Sigmoid colon (tissue), 7 donors: Measurements from ENCODE around the gene FNIP1. TPM values are rescaled to one million over a fixed set of nuclear protein-coding genes. Genes with fewer than 3 reads are reported as not detected.
"Not testable (repeated sequence)": the region's sequence is repeated elsewhere in the genome, so short reads cannot be mapped to it uniquely, and the experiment has no call there.

Source experiments
- DNase-seq: peaks from one replicate; pipeline ENCODE4 v3.0.0-alpha.2; 2019
- H3K27ac ChIP-seq, 4 donors: fragments of 200-600 bp; sonication (generic); one replicate each; pipeline ENCODE4 v1.5.1; 2016 to 2019; ENCODE audit warnings: mild to moderate bottlenecking in 1 of 4
- H3K27me3 ChIP-seq, 3 donors: fragments of 200-600 bp; sonication (generic); one replicate each; pipeline ENCODE4 v1.5.1; 2019; ENCODE audit warnings: mild to moderate bottlenecking in 1 of 3
- H3K36me3 ChIP-seq, 4 donors: fragments of 200-600 bp; sonication (generic); one replicate each; pipeline ENCODE4 v1.5.1; 2016 to 2019
- H3K4me1 ChIP-seq, 4 donors: fragments of 200-600 bp; sonication (generic); one replicate each; pipeline ENCODE4 v1.5.1; 2017 to 2019
- H3K4me3 ChIP-seq, 4 donors: fragments of 200-600 bp; sonication (generic); one replicate each; pipeline ENCODE4 v1.5.1; 2017 to 2019; ENCODE audit warnings: mild to moderate bottlenecking in 2 of 4, moderate library complexity in 1 of 4
- H3K9me3 ChIP-seq, 4 donors: fragments of 200-600 bp in 3 of 4; sonication (generic) in 3 of 4; one replicate each; pipeline versions ENCODE4 v1.5.1 to v1.6.1; 2013 to 2019
- EP300 ChIP-seq, 4 donors: sonication (generic); formaldehyde crosslinking; IDR thresholded peaks; one replicate each; pipeline ENCODE4 v1.6.1; 2017; ENCODE audit warnings: antibody characterized with exemption in 4 of 4
- POLR2A ChIP-seq, 2 donors: fragments of 450-650 bp; IDR thresholded peaks; one replicate each; pipeline ENCODE4 v1.6.1; 2016; ENCODE audit warnings: antibody characterized with exemption in 2 of 2, mild to moderate bottlenecking in 2 of 2, moderate library complexity in 2 of 2
- POLR2AphosphoS5 ChIP-seq, 4 donors: sonication (generic); formaldehyde crosslinking; IDR thresholded peaks; one replicate each; pipeline ENCODE4 v1.6.1; 2017; ENCODE audit warnings: antibody characterized with exemption in 4 of 4
- WGBS, 2 donors: extraction: QIAGEN DNeasy Blood & Tissue Kit; methylation state at CpG; one replicate each; pipeline ENCODE4 v1.1.7; 2013; 5-methylcytosine and 5-hydroxymethylcytosine counted together
- intact Hi-C: fragments of 100-400 bp; cut with DNase I; formaldehyde crosslinking; loops from one replicate; pipeline ENCODE4 v1.15.1; 2023
- polyA plus RNA-seq, 3 donors: library from polyadenylated mRNA; stranded (reverse); fragments of 200-250 nt; gene quantifications; one replicate each; pipeline ENCODE4 v1.2.3, GENCODE V29; 2013
- total RNA-seq, 4 donors: library from RNA; depleted of rRNA; stranded (reverse); fragments of >200 nt; gene quantifications; one replicate each; pipeline ENCODE4 v1.1.0, GENCODE V29; 2016
- TF ChIP-seq, protein P1 (sequence below), 4 experiments: fragments of 450-650 bp in 3 of 4; fragments of 200-600 bp in 1 of 4; IDR thresholded peaks; one replicate each; pipeline ENCODE4 v1.5.1; 2016 to 2019; ENCODE audit warnings: antibody characterized with exemption in 4 of 4, mild to moderate bottlenecking in 3 of 4, moderate library complexity in 2 of 4
- donor health status: healthy with polysubstance abuse.
- donor health status: Bipolar disorder and iron deficiency.
- donor health status: healthy.

FNIP1 gene
- total and polyA plus RNA-seq, 7 donors: 3.6 to 74.4 (median 46.4) TPM

GRCh38 chr5:131595088-131596033 is 201.5 kb downstream of the FNIP1 start:
- H3K27me3 ChIP-seq: no peaks in the 10 kb centered on the region

DNA sequence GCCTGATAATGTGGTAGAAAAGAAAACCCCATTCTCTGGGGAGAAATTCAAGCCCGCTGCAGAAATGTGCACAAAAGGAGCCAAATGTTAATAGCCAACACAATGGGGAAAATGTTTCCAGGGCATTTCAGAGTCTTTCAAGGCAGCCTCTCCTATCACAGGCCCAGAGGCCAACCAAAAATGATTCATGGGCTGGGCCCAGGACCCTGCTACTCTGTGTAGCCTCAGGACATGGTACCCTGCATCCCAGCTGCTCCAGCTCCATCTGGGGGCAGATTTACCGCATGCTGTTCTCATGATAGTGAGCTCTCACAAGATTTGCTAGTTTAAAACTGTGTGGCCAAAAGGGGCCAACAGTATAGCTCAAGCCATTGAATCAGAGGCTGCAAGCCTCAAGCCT is 202.9 kb downstream of the FNIP1 start:
- 80 to 93% methylated on average over 2 of the region's 2 CpGs for WGBS, 2 donors
- Histone ChIP-seq H3K4me1 (peaks cover 0 to 19% (median 9%) of the 10 kb centered on the region in 4 donors), H3K36me3 (peaks cover 0 to 4% (median 0%) of the 10 kb centered on the region in 4 donors), H3K4me3 (no peak overlapping the region), H3K27ac (no peak overlapping the region), H3K9me3 (no peaks in the 10 kb centered on the region), H3K27me3 (no peaks in the 10 kb centered on the region)
- no peak for DNase-seq
- intact Hi-C loops: no loop called here
- no peak for TF ChIP-seq POLR2AphosphoS5 (IDR thresholded peaks at IDR 0.05)
- TF ChIP-seq EP300 (IDR thresholded peaks at IDR 0.05): no peak
- no peak for TF ChIP-seq POLR2A (IDR thresholded peaks at IDR 0.05)
- TF ChIP-seq, protein P1, sequence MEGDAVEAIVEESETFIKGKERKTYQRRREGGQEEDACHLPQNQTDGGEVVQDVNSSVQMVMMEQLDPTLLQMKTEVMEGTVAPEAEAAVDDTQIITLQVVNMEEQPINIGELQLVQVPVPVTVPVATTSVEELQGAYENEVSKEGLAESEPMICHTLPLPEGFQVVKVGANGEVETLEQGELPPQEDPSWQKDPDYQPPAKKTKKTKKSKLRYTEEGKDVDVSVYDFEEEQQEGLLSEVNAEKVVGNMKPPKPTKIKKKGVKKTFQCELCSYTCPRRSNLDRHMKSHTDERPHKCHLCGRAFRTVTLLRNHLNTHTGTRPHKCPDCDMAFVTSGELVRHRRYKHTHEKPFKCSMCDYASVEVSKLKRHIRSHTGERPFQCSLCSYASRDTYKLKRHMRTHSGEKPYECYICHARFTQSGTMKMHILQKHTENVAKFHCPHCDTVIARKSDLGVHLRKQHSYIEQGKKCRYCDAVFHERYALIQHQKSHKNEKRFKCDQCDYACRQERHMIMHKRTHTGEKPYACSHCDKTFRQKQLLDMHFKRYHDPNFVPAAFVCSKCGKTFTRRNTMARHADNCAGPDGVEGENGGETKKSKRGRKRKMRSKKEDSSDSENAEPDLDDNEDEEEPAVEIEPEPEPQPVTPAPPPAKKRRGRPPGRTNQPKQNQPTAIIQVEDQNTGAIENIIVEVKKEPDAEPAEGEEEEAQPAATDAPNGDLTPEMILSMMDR (IDR thresholded peaks at IDR 0.05): no peak

More at GRCh38 chr5:131595088-131596033, 201.5 kb downstream of the FNIP1 start:
- TF ChIP-seq POLR2A (IDR thresholded peaks at IDR 0.05): no peak
- no peak for TF ChIP-seq EP300 (IDR thresholded peaks at IDR 0.05)
- Histone ChIP-seq H3K4me1 (peaks cover 0 to 18% (median 5%) of the 10 kb centered on the region in 4 donors), H3K36me3 (peaks cover 0 to 4% (median 0%) of the 10 kb centered on the region in 4 donors), H3K4me3 (no peak overlapping the region), H3K9me3 (no peaks in the 10 kb centered on the region), H3K27ac (no peak overlapping the region)
- no peak for DNase-seq
- intact Hi-C loops: no loop called here
- 81 to 91% methylated on average over 8 of the region's 8 CpGs for WGBS, 2 donors

DNA sequence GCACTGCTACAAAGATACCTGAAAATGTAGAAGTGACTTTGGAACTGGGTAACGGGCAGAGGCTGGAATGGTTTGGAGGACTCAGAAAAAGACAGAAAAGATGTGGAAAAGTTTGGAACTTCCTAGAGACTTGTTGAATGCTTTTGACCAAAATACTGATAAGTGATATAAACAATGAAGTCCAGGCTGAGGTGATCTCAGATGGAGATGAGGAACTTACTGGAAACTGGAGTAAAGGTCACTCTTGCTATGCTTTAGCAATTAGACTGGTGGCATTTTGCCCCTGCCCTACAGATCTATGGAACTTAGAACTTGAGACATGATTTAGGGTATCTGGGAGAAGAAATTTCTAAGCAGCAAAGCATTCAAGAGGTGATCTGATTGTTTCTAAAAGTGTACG is 203.4 kb downstream of the FNIP1 start:
- intact Hi-C loops, H3K4me3 ChIP-seq, H3K27ac ChIP-seq, DNase-seq, H3K9me3 ChIP-seq, H3K27me3 ChIP-seq, H3K36me3 ChIP-seq: not testable (repeated sequence)
- H3K4me1 ChIP-seq: peaks cover 0 to 19% (median 9%) of the 10 kb centered on the region in 4 donors
- 79 to 85% methylated on average over 2 of the region's 2 CpGs for WGBS, 2 donors

Other genes starting within 250 kb of the FNIP1 start
- gene RAPGEF6, start 161.8 kb downstream of the FNIP1 start, total RNA-seq: 10 to 100 TPM; 16.1 to 30.5 (median 18.6) TPM
- 1 to 10 TPM; 1.8 to 8.0 (median 2.1) TPM for gene RAPGEF6, start 161.8 kb downstream of the FNIP1 start, polyA plus RNA-seq
- not detected for gene MEIKIN, start 148.6 kb upstream of the FNIP1 start, total RNA-seq
- gene MEIKIN, start 148.6 kb upstream of the FNIP1 start, polyA plus RNA-seq: under 1 TPM in 1 of 3 donors, not detected in 2; 0.31 TPM
- gene ACSL6, start 214.6 kb upstream of the FNIP1 start, total RNA-seq: 1 to 10 TPM in 2 of 4 donors, under 1 TPM in 2; 0.16 to 2.2 (median 1.2) TPM
- 1 to 10 TPM in 1 of 3 donors, not detected in 2; 5.5 TPM for gene ACSL6, start 214.6 kb upstream of the FNIP1 start, polyA plus RNA-seq